Measurements from ENCODE around the gene AFG1L.
"Not testable (repeated sequence)": the region's sequence is repeated elsewhere in the genome, so short reads cannot be mapped to it uniquely, and the experiment has no call there.

AFG1L gene

DNA sequence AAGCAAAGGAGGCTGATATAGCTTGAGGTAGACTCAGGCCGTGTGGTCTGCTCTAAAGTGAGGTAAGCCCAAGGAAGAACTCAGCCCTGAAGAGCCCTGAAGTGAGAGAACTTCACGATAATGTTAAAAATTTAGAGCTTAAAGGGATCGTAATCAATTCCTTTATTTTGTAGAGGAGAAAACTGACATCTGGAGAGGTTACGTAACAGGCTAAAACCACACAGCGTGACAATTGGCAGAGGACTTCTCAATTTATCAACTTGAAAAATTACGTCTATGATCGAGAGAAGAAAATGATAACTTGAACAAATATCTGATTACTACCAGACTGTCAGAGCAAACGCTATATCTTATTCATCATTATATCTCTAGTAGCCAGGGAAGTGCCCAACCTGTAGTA lies 144.1 kb downstream of the AFG1L start:
- Mint-ChIP-seq H3K9me3 (no peaks in the 10 kb centered on the region), H3K4me3 (no peak overlapping the region), H3K27ac (no peak overlapping the region), H3K36me3 (peaks cover 11% of the 10 kb centered on the region), H3K27me3 (no peaks in the 10 kb centered on the region), H3K4me1 (peaks cover 2% of the 10 kb centered on the region)

DNA sequence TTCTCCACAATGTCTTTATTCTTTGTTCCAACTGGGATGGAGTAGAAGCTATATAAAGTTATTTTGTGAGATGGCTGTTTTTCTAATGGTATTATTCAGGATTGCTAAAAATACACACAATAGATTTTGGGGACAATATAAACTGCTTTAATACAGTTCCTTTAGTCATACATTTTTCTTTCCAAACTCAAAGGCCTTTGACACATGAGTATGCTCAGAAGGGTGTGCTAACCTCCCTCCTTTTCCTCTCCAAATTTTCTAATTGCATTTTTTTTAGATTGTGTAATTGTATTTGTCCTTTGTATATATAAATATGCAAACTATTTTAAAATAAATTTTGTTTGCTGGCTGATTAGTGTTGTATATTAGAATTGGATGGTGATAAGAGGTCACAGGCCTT lies 146.3 kb downstream of the AFG1L start:
- Mint-ChIP-seq H3K9me3 (no peaks in the 10 kb centered on the region), H3K27ac (no peak overlapping the region), H3K4me1 (peaks cover 24% of the 10 kb centered on the region), H3K36me3 (peaks cover 10% of the 10 kb centered on the region), H3K27me3 (no peaks in the 10 kb centered on the region), H3K4me3 (no peak overlapping the region)

DNA sequence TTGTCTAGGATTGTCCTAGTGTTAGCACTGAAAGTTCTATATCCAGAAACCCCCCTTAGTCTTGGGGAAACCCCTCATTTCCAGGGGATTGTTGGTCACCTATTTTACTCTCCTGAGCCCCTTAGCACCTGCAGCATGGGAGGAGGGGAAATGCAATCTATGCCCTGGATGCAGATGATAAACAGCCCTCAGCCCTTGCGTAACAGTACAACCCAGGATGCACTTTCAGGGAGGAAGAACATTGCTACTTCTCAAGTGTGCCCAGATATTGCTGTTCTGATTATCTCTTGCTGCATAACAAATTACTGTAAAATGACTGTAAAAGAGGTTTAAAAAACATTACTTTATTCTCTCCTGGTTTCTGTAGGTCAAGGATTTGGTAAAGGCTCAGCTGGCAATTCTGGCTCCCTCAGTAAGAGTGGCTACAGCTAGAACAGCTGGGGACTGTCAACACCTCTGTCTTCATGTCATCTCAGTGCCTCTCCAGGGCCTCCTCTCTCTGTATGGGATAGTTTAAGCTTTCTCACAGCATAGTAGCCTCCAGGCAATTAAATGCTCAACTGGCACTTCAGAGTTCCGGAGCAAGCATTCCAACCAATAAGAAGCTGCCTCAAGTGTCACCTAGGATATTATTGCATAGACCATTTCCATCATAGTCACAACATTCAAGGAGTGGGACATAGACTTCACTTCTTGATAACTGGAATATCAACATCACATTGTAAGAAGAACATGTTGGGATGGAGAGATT lies 148.1 kb downstream of the AFG1L start:
- Mint-ChIP-seq H3K4me3 (no peak overlapping the region), H3K27ac (no peak overlapping the region), H3K36me3 (peaks cover 7% of the 10 kb centered on the region), H3K4me1 (peaks cover 26% of the 10 kb centered on the region), H3K9me3 (no peaks in the 10 kb centered on the region), H3K27me3 (no peaks in the 10 kb centered on the region)

DNA sequence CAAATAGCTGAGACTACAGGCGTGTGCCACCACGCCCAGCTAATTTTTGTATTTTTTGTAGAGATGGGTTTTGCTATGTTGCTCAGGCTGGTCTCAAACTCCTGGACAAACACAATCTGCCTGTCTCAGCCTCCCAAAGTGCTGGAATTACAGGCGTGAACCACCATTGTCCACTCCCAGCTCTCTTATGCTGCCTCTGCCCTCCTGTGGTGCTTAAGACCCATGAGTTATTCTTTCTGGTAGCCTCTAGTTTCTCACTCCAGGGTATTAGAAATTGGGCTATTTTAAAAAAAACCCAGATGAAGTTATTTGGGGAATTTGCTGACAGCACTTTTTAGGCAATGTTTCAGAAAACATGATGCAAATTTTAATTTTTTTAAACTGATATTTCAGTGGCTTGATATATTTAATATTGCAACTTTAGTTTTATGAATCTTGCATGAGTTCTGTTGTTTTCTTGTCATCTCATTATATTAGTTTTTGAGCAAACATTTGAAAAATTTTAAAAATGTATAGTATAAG lies 151.8 kb downstream of the AFG1L start:
- Mint-ChIP-seq H3K4me1 (peaks cover 26% of the 10 kb centered on the region), H3K27me3 (peaks cover 2% of the 10 kb centered on the region), H3K27ac (no peak overlapping the region), H3K9me3 (no peaks in the 10 kb centered on the region), H3K4me3 (no peak overlapping the region), H3K36me3 (peaks cover 2% of the 10 kb centered on the region)

DNA sequence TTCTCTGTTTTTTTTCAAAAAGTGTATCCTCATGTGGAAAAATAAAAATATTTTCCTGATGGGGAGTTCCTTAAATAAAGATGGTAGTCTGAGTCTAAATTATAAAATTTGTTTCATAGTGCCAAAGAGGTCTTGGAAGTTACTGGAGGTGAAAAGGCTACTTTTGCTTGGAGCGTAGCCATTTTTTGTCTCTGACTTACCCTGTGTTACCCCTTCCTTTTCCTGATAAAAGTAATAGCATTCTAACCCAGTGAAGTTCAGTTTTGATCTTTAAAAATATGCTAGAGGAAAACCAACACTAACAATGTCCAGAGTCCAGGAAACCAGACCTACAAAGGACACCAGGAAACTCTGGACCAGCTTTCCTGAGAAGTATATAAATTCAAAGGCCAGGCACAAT lies 153.6 kb downstream of the AFG1L start:
- H3K4me1 Mint-ChIP-seq = peaks cover 26% of the 10 kb centered on the region
- peaks cover 2% of the 10 kb centered on the region for H3K36me3 Mint-ChIP-seq
- H3K27me3 Mint-ChIP-seq = peaks cover 2% of the 10 kb centered on the region
- no peaks in the 10 kb centered on the region for H3K9me3 Mint-ChIP-seq
- no peak overlapping the region for H3K27ac Mint-ChIP-seq
- no peak overlapping the region for H3K4me3 Mint-ChIP-seq

DNA sequence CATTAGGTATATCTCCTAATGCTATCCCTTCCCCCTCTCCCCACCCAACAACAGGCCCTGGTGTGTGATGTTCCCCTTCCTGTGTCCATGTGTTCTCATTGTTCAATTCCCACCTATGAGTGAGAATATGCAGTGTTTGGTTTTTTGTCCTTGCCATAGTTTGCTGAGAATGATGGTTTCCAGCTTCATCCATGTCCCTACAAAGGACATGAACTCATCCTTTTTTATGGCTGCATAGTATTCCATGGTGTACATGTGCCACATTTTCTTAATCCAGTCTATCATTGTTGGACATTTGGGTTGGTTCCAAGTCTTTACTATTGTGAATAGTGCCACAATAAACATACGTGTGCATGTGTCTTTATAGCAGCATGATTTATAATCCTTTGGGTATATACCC lies 154.9 kb downstream of the AFG1L start:
- H3K27ac Mint-ChIP-seq, H3K27me3 Mint-ChIP-seq: not testable (repeated sequence)

DNA sequence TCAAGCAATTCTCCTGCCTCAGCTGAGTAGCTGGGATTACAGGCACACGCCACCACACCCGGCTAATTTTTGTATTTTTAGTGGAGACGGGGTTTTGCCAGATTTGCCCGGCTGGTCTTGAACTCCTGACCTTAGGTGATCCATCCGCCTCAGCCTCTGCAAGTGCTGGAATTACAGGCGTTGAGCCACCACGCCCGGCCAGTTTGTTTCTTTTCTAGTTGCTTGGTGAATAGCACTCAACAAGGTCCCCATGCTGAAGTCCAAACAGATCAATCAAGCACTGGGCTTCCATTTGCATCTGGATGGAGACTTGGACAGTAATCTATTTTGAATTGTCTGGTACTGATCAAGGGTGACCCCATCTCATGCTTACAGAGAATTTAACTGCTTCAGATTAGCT lies 157.0 kb downstream of the AFG1L start:
- no peak overlapping the region for H3K4me3 Mint-ChIP-seq
- no peaks in the 10 kb centered on the region for H3K9me3 Mint-ChIP-seq
- peaks cover 2% of the 10 kb centered on the region for H3K27me3 Mint-ChIP-seq
- peaks cover 2% of the 10 kb centered on the region for H3K36me3 Mint-ChIP-seq
- H3K27ac Mint-ChIP-seq = no peak overlapping the region
- peaks cover 8% of the 10 kb centered on the region for H3K4me1 Mint-ChIP-seq

More for the DNA sequence above, 154.9 kb downstream of the AFG1L start:
- not testable (repeated sequence) for H3K4me3 Mint-ChIP-seq, H3K36me3 Mint-ChIP-seq, H3K9me3 Mint-ChIP-seq
- H3K4me1 Mint-ChIP-seq = peaks cover 24% of the 10 kb centered on the region

DNA sequence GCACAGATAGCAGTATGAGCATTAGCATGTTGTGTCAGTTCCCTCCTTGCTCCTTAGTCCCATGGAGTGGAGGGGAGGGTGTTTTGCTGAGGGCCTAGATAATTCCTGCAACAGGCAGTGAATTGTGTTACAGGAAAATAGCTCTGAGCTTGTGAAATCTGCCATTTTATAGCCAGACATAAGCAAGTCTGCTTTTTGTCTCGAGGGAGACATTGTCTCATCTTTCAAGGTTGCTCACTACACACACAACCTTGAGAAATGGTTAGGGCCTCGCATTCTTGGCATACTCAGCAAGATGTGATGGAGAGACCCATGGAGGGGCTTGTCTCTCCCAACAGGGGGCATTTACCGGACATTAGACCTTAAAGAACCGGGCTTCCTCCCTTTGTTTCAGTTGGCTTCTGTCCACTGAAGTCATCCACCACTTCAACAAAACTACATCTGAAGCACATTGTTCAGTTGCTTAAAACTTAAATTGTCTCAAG lies 157.9 kb downstream of the AFG1L start:
- H3K4me1 Mint-ChIP-seq = peaks cover 8% of the 10 kb centered on the region
- H3K27ac Mint-ChIP-seq = no peak overlapping the region
- no peak overlapping the region for H3K4me3 Mint-ChIP-seq
- no peaks in the 10 kb centered on the region for H3K9me3 Mint-ChIP-seq
- peaks cover 2% of the 10 kb centered on the region for H3K36me3 Mint-ChIP-seq
- H3K27me3 Mint-ChIP-seq = peaks cover 2% of the 10 kb centered on the region

DNA sequence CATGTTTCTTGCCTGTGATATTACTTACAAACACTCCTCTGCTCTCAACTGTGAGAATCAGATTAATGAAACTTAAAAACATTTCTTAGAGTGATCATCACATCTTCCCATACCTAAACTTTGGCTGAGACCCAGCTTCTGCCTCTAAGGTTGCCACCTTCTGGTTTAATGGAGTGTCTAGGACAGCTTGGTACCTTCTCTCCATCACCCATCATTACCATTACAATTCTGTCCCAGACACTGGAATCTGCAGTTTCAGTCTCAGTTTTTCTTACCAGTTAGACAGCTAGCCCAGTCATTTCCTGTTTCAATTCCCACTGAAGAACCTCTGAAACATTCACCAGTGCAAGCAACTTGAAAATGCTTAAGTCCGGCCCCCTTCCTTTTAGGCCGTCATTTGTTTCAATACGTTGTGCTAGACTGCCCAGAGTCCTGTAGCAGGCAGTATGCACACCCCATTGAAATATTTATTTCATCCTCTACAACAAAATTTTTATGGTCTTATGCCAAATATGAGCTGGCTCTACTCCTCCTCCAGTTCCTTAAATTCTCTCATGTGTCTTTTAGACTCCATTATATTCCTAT lies 158.8 kb downstream of the AFG1L start:
- H3K27ac Mint-ChIP-seq = no peak overlapping the region
- peaks cover 8% of the 10 kb centered on the region for H3K4me1 Mint-ChIP-seq
- H3K36me3 Mint-ChIP-seq = peaks cover 3% of the 10 kb centered on the region
- H3K4me3 Mint-ChIP-seq = no peak overlapping the region
- H3K9me3 Mint-ChIP-seq = no peaks in the 10 kb centered on the region
- peaks cover 2% of the 10 kb centered on the region for H3K27me3 Mint-ChIP-seq

DNA sequence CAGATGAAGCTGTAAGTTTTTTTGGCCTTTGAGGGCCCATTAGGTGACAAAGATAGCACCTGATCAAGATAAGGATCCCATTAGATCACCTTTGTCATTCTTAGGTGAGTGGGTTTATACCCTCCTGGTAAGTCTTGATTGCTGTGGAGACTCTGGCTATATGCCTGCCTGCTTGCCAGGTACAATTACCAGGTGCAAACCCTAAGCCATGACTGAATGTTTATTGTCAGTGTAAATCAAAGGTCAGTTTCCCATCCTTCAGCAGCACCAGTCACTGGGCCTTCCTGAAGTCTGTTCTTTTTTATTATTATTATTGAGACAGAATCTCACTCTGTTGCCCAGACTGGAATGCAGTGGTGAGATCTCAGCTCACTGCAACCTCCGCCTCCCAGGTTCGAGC lies 159.5 kb downstream of the AFG1L start:
- Mint-ChIP-seq H3K27me3 (peaks cover 2% of the 10 kb centered on the region), H3K4me3 (no peak overlapping the region)

DNA sequence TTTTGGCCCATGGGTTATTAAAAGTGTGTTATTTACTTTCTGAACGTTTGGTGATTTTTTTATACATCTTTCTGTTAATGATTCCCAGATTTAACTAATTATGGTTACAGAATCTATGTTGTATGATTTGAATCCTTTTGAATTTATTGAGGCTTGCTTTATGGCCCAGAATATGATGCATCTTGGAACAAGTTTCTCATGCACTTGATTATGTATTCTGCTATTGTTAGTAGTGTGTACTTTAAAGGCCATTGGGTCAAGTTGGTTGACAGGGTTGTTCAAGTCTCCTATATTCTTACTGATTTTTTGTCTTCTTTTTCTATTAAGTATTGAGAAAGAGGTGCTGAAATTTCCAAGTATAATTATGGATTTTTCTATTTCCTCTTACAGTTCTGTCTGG lies 160.8 kb downstream of the AFG1L start:
- Mint-ChIP-seq H3K9me3 (no peaks in the 10 kb centered on the region), H3K36me3 (peaks cover 3% of the 10 kb centered on the region), H3K4me3 (no peak overlapping the region), H3K27me3 (no peaks in the 10 kb centered on the region), H3K27ac (no peak overlapping the region), H3K4me1 (peaks cover 8% of the 10 kb centered on the region)

More for the DNA sequence above, 159.5 kb downstream of the AFG1L start:
- Mint-ChIP-seq H3K36me3 (peaks cover 3% of the 10 kb centered on the region), H3K4me1 (peaks cover 8% of the 10 kb centered on the region), H3K9me3 (no peaks in the 10 kb centered on the region), H3K27ac (no peak overlapping the region)

DNA sequence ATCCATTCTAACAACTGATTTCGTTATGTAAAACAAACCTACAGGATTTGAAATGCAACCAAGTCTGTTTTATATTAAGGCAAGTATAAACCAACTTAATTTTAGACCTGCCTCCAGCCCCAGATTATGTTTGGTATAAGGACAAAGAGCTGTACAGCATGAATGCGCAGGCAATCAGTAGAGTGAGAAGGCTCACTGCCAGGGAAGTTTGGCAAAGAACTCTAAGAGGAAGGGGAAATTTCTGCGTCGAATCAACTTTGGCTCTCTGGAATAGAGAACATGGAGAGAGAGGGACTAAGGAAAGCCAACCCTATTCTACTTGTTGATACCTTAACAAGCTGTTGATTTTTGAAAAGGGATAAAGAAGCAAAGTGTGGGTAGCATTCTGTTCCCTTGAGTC lies 168.9 kb downstream of the AFG1L start:
- no peak overlapping the region for H3K27ac Mint-ChIP-seq
- peaks cover 3% of the 10 kb centered on the region for H3K27me3 Mint-ChIP-seq
- no peaks in the 10 kb centered on the region for H3K4me1 Mint-ChIP-seq
- H3K4me3 Mint-ChIP-seq = no peak overlapping the region
- H3K9me3 Mint-ChIP-seq = no peaks in the 10 kb centered on the region
- peaks cover 5% of the 10 kb centered on the region for H3K36me3 Mint-ChIP-seq

DNA sequence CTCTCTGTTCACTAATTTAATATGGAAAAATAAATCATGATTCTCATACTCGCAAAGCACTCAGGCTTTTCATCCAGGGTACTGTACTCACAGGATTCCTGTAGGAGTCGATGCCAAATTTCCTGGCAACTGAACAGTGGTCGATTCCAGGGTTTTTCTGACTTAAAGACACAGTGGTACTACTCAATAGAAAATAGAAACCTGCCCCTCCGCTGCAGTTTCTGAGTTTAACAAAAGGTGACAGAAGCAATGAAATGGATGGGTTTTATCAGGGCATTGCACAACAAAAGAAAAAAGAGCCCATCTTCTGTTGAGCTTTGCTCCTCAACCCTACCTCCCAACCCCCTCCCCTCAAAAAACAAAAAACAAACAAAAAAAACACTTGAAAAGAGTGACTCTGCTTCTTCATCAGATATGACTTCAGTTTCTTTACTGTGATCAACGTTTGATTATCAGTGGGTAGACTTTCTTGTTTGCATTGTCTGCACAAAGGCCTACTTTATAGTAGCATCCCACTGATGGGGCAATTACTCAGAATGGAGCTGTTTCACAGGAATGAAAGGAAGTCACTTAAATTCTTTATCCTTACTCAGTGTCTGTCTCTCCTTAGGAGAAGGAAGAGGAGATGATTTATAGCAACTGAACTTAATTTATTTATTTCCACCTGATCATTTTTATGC lies 169.7 kb downstream of the AFG1L start:
- Mint-ChIP-seq H3K36me3 (peaks cover 6% of the 10 kb centered on the region), H3K27me3 (peaks cover 4% of the 10 kb centered on the region)

DNA sequence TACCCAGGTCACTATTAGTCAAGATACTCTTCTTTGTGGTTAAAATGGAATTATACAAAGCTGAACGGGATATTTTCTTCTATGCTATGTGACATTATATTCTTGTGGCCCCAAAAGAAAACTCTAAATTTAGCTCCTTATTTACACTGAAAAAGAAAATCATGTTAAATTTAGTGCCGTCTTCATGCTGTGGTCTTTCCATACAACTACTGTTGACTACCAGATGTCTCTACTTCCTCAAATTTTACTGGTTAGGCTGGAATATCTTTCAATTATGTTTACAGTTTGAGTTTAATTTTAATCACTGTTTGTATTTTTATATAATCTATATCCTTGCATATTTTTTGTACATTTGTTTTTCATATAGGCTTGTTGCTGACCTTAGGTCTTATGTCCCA lies 170.2 kb downstream of the AFG1L start:
- Mint-ChIP-seq H3K27ac (no peak overlapping the region), H3K4me1 (no peaks in the 10 kb centered on the region)

More for the DNA sequence above, 169.7 kb downstream of the AFG1L start:
- Mint-ChIP-seq H3K4me3 (no peak overlapping the region), H3K27ac (no peak overlapping the region), H3K9me3 (no peaks in the 10 kb centered on the region), H3K4me1 (no peaks in the 10 kb centered on the region)

DNA sequence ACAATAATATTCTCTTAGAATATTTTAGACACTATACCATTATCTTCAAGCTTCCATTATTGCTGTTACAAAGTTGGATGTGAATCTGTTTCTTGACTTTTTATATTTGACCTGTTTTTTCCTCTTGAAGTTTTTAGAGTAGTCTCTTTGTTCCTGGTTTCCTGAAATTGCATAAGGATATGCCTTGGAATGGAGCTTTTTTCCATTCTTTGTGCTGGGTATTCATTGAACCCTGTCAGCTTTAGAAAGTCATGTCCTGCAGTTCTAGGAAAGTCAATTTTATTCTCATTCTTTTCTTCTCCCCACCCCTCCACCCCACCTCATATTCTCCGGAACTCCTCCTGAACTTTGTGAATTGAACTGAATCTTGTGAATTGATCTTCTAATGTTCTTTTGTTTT lies 173.5 kb downstream of the AFG1L start:
- no peaks in the 10 kb centered on the region for H3K4me1 Mint-ChIP-seq
- peaks cover 12% of the 10 kb centered on the region for H3K36me3 Mint-ChIP-seq
- H3K4me3 Mint-ChIP-seq = no peak overlapping the region
- no peaks in the 10 kb centered on the region for H3K9me3 Mint-ChIP-seq
- no peak overlapping the region for H3K27ac Mint-ChIP-seq
- H3K27me3 Mint-ChIP-seq = peaks cover 4% of the 10 kb centered on the region

More for the DNA sequence above, 170.2 kb downstream of the AFG1L start:
- Mint-ChIP-seq H3K9me3 (no peaks in the 10 kb centered on the region), H3K36me3 (peaks cover 6% of the 10 kb centered on the region), H3K4me3 (no peak overlapping the region), H3K27me3 (peaks cover 4% of the 10 kb centered on the region)

DNA sequence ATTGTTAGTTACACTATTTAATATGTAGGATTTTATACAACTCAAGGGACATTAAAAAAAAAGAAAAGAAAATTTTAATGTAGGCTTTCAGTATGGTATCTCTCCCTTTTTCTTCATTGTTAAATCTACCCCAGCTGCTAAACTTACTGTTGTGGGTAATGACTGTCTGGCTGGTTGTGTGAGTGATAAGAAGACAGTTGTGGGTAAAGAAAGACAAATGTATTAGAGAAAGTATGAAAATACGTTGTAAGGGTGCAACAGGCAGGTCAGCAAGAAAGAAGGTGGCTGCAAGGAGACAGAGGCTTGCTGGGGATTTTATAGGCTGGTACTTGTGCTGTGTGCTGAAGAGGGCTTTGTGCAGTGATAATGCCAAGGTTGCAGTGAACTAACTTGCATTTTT lies 174.5 kb downstream of the AFG1L start:
- Mint-ChIP-seq H3K27ac (no peak overlapping the region), H3K36me3 (peaks cover 12% of the 10 kb centered on the region), H3K27me3 (peaks cover 4% of the 10 kb centered on the region), H3K4me1 (no peaks in the 10 kb centered on the region), H3K9me3 (no peaks in the 10 kb centered on the region), H3K4me3 (no peak overlapping the region)

Measured in activated naive CD4-positive, alpha-beta T cell treated with anti-CD3 and anti-CD28 coated beads, Interleukin-2, amount 50 U/mL, for 24 hours (primary cell).